Naive B cell (primary cell): ENCODE data around the gene CNGA1. TPM values are rescaled to one million over a fixed set of nuclear protein-coding genes. Genes with fewer than 3 reads are reported as not detected.
A peak's percentile ranks its signal among the peaks of the same experiment; 100 is the strongest.
"Not testable (repeated sequence)": the region's sequence is repeated elsewhere in the genome, so short reads cannot be mapped to it uniquely, and the experiment has no call there.

ENCODE experiments used
- ATAC-seq, 2 donors: fragments of 150-1000 bp; cut with Tn5 transposase; 2 replicates each; pipeline ENCODE4 v1.10.0; 2021; ENCODE audit warnings: low read depth in 2 of 2, mild to moderate bottlenecking in 2 of 2, moderate library complexity in 2 of 2
- DNase-seq: peaks from one replicate; pipeline ENCODE4 v3.0.0; 2022
- H3K27ac Mint-ChIP-seq, 6 donors: one replicate each; pipeline ENCODE4 v1.8.0; 2020 to 2022; ENCODE audit warnings: mild to moderate bottlenecking in 6 of 6, mixed read lengths in 6 of 6, moderate library complexity in 5 of 6, inconsistent platforms in 2 of 6
- H3K27me3 Mint-ChIP-seq, 3 donors: one replicate each; pipeline ENCODE4 v1.8.0; 2021 to 2022; ENCODE audit warnings: mixed read lengths in 3 of 3, mild to moderate bottlenecking in 1 of 3
- H3K36me3 Mint-ChIP-seq, 2 donors: one replicate each; pipeline ENCODE4 v1.8.0; 2020 to 2022; ENCODE audit warnings: mixed read lengths in 2 of 2, inconsistent platforms in 1 of 2, mild to moderate bottlenecking in 1 of 2
- H3K4me1 Mint-ChIP-seq, 3 donors: one replicate each; pipeline ENCODE4 v1.8.0; 2020 to 2022; ENCODE audit warnings: mixed read lengths in 3 of 3, inconsistent platforms in 1 of 3, mild to moderate bottlenecking in 1 of 3, moderate library complexity in 1 of 3
- H3K4me3 Mint-ChIP-seq, 8 donors: one replicate each; pipeline ENCODE4 v1.8.0; 2020 to 2022; ENCODE audit warnings: mild to moderate bottlenecking in 8 of 8, mixed read lengths in 8 of 8, moderate library complexity in 8 of 8, inconsistent platforms in 2 of 8
- H3K9me3 Mint-ChIP-seq, 7 donors: one replicate each; pipeline ENCODE4 v1.8.0; 2020 to 2022; ENCODE audit warnings: mixed read lengths in 7 of 7, mild to moderate bottlenecking in 5 of 7, inconsistent platforms in 2 of 7, moderate library complexity in 1 of 7
- polyA plus RNA-seq, 6 donors: library from polyadenylated mRNA; unstranded; fragments of 300-500 nt; fragmentation: Illumina TruSeq; gene quantifications; one replicate each; pipeline ENCODE4 v1.2.3, GENCODE V29; 2021; ENCODE audit warnings: low read depth in 6 of 6

The CNGA1 gene
- polyA plus RNA-seq, 6 donors from 2014 or later, result not detected

DNA sequence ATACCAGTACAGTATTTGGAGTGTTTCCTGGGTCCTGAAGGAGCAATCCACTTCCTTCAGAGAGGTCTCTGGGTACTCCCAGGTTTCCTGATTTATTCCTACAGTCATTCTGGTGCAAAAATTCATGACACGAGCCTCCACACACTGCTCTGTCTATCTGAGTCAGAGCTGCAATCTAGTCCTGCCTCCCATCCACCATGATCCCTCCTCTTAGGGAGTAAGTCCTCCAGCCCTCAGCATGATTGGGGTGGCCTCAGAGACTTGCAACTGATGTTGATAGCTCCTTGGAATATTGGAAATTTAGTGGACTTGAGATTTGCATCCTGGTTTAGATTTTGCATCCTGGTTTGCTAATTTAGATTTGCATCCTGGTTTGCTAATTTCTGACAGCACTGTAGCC, 20.5 kb downstream of the CNGA1 start:
- H3K36me3 Mint-ChIP-seq, result peaks cover 2 to 17% of the 10 kb centered on the region in 2 donors
- H3K4me1 Mint-ChIP-seq, result no peaks in the 10 kb centered on the region
- DNase-seq (no peak), ATAC-seq (no peak)
- peaks cover 6 to 33% (median 15%) of the 10 kb centered on the region in 7 donors for H3K9me3 Mint-ChIP-seq
- no peak overlapping the region for H3K27ac Mint-ChIP-seq
- H3K4me3 Mint-ChIP-seq, result no peak overlapping the region
- H3K27me3 Mint-ChIP-seq, result peaks cover 6 to 34% (median 33%) of the 10 kb centered on the region in 3 donors

DNA sequence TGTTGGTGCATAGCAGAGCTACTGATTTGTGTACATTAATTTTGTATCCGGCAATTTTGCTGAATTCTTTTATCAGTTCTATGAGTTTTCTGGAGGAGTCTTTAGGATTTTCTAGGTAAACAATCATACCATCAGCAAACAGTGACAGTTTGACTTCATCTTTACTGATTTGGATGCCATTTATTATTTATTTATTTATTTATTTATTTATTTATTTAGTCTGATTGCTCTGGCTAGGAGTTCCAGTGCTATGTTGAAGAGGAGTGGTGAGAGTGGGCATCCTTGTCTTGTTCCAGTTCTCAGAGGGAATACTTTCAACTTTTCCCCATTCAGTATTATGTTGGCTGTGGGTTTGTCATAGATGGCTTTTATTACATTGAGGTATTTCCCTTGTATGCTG, 24.0 kb downstream of the CNGA1 start:
- Mint-ChIP-seq H3K9me3 (peaks cover 11 to 40% (median 23%) of the 10 kb centered on the region in 7 donors), H3K27me3 (peaks cover 6 to 35% (median 31%) of the 10 kb centered on the region in 3 donors), H3K36me3 (peaks cover 7 to 17% of the 10 kb centered on the region in 2 donors)
- H3K4me3 Mint-ChIP-seq, DNase-seq, ATAC-seq, H3K4me1 Mint-ChIP-seq, H3K27ac Mint-ChIP-seq: not testable (repeated sequence)

DNA sequence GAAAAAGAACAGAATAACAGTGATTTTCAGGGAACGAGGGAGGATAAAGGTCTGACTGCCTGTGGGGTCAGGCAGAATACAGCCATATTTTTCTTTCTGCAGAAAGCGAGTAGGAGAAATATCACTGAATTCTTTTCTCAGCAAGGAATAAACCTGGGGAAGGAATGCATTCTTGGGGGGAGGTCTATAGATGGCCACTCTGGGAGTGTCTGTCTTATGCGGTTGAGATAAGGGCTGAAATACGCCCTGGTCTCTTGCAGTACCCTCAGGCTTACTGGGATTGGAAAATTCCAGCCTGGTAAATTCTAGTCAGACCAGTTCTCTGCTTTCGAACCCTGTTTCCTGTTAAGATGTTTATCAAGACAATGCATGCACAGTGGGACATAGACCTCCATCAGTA, 26.3 kb downstream of the CNGA1 start:
- Mint-ChIP-seq H3K9me3 (peaks cover 11 to 39% (median 23%) of the 10 kb centered on the region in 7 donors), H3K4me3 (no peak overlapping the region), H3K4me1 (no peaks in the 10 kb centered on the region), H3K27me3 (peaks cover 10 to 42% (median 28%) of the 10 kb centered on the region in 3 donors), H3K36me3 (peaks cover 7 to 18% of the 10 kb centered on the region in 2 donors), H3K27ac (no peak overlapping the region)
- no peak for ATAC-seq
- DNase-seq, result no peak

DNA sequence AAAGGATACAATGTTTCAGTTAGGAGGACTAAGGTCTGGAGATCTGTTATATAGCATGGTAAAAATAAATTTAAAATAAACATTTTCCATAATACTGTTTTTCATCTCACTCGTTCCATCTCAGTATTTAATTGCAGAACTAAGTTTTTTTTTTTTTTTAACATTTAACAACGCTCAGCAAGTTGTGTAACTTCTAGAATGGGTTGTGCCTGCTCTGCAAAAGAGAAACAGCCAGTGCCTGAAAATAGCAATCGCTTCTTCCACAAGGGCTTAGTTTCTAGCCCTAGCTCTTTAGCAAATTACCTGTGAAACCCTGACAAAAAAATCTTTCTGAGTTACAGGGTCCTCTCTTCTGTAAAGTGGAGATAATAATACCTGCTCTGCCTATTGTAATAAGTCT, 41.9 kb downstream of the CNGA1 start:
- Mint-ChIP-seq H3K36me3 (no peaks in the 10 kb centered on the region), H3K27ac (no peak overlapping the region), H3K9me3 (peaks cover 0 to 7% (median 0%) of the 10 kb centered on the region in 7 donors), H3K4me1 (peaks cover 0 to 7% (median 5%) of the 10 kb centered on the region in 3 donors), H3K27me3 (peaks cover 0 to 10% (median 4%) of the 10 kb centered on the region in 3 donors), H3K4me3 (no peak overlapping the region)
- ATAC-seq, result no peak
- DNase-seq, result no peak

DNA sequence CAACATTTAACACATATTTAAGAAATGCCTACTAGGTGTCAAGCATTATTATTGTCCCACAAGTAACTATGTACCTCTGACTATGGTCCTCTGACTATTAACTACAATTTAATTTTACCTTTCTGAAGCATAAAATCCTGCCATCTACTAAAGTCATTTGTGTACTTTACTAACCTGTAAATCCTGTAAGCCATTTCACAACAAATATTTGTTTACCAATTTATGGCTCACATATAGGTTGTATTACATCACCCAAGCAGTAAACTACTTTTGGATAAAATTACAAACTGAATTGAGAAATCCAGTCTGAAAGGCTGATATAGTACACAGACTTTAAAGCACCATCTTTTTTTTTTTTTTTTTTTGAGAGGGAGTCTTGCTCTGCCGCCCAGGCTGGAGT, 43.8 kb downstream of the CNGA1 start:
- no peak for DNase-seq
- Mint-ChIP-seq H3K9me3 (peaks cover 0 to 7% (median 0%) of the 10 kb centered on the region in 7 donors), H3K27me3 (peaks cover 10 to 12% (median 12%) of the 10 kb centered on the region in 3 donors)

DNA sequence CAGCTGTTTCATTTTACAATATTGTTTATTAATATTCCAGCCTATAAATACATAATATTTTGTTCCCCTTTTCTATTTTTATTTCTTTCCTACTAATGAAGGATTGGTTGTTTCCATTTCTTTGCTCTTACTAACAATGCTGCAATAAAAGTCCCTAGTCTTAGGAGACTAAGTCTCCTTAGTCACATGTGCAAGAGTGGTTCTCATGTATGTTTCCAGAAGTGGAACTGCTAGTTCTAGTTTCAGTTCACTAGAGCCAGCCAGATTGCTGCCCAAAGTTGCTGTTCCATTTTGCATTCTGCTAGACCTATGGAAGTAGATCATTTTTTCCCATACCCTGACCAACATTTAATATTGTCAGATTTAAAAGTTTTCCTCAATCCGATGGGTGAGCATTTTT, 44.3 kb downstream of the CNGA1 start:
- H3K4me3 Mint-ChIP-seq, result no peak overlapping the region
- no peaks in the 10 kb centered on the region for H3K36me3 Mint-ChIP-seq
- ATAC-seq (peak; percentile 52 to 71), DNase-seq (no peak)
- peaks cover 0 to 7% (median 0%) of the 10 kb centered on the region in 7 donors for H3K9me3 Mint-ChIP-seq
- peaks cover 8 to 12% (median 12%) of the 10 kb centered on the region in 3 donors for H3K27me3 Mint-ChIP-seq
- no peak overlapping the region for H3K27ac Mint-ChIP-seq
- peaks cover 0 to 7% (median 5%) of the 10 kb centered on the region in 3 donors for H3K4me1 Mint-ChIP-seq

More for the DNA sequence above, 43.8 kb downstream of the CNGA1 start:
- ATAC-seq, result no peak
- no peak overlapping the region for H3K27ac Mint-ChIP-seq
- H3K36me3 Mint-ChIP-seq, result no peaks in the 10 kb centered on the region
- H3K4me1 Mint-ChIP-seq, result peaks cover 0 to 7% (median 5%) of the 10 kb centered on the region in 3 donors
- no peak overlapping the region for H3K4me3 Mint-ChIP-seq

DNA sequence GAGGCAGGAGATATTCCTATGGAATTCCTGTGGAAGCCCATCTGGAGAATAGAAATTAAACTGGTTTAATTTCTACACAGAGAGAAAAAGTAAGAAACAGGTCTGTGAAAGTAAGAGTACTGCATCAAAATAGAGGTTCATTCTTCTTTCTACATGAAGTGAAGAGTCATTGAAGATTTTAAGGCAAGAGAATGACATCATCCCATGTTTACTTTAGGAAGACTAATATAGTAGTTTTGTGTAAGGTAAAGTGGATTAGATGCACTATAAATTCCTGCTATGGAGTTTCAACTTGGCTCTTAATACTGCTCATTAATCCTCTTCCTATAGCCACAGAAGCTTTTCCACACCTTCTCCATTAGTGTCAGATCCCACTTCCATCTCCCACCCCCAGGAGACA, 47.6 kb downstream of the CNGA1 start:
- Mint-ChIP-seq H3K4me1 (peaks cover 0 to 7% (median 5%) of the 10 kb centered on the region in 3 donors), H3K9me3 (peaks cover 0 to 7% (median 0%) of the 10 kb centered on the region in 7 donors), H3K27me3 (peaks cover 8 to 12% (median 12%) of the 10 kb centered on the region in 3 donors), H3K36me3 (no peaks in the 10 kb centered on the region), H3K4me3 (no peak overlapping the region), H3K27ac (no peak overlapping the region)
- ATAC-seq (no peak), DNase-seq (no peak)

DNA sequence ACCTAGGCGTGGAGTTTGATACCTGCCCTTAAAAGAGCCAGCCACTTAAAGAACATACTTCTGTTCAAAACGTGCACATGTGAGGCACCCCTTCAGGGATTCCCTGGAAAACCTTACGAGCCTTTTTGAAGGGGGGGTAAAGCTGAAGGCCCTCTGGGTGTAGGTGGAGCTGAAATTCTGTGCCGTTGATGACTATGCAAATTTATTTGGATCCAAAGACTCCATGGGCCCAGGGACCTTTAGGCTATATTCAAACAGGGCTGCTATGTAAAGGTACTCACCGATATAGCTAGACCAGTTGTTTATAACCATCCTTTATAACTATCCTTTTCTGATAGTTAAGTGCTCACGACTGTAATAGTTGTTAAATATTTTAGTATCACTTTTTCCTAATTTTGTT, 61.8 kb downstream of the CNGA1 start:
- no peak for ATAC-seq
- DNase-seq, result no peak
- H3K9me3 Mint-ChIP-seq, result peaks cover 0 to 7% (median 2%) of the 10 kb centered on the region in 7 donors
- no peak overlapping the region for H3K27ac Mint-ChIP-seq
- no peaks in the 10 kb centered on the region for H3K4me1 Mint-ChIP-seq
- H3K4me3 Mint-ChIP-seq, result no peak overlapping the region
- no peaks in the 10 kb centered on the region for H3K36me3 Mint-ChIP-seq
- peaks cover 9 to 23% (median 10%) of the 10 kb centered on the region in 3 donors for H3K27me3 Mint-ChIP-seq

DNA sequence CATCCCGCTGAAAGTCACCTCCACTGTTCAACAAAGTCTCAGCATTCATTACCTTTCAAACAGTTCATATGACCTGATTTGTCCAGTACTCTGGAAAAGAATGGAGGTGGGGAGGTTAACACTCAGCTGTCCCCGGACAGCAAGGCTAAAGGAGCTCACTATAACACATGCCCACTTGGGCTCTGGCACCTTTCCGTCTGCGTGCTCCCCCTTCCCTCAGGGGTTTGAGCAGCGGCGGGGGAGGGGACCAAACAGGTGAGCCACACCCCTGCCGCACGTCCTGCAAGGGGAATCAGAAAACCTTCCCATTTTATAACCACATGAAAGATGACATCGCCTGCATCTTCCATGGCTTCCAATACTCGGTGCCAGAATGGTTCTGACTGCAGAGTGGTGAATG, 62.2 kb downstream of the CNGA1 start:
- Mint-ChIP-seq H3K27ac (no peak overlapping the region), H3K27me3 (peaks cover 9 to 26% (median 14%) of the 10 kb centered on the region in 3 donors), H3K4me3 (no peak overlapping the region), H3K36me3 (no peaks in the 10 kb centered on the region), H3K9me3 (peaks cover 0 to 7% (median 2%) of the 10 kb centered on the region in 7 donors), H3K4me1 (no peaks in the 10 kb centered on the region)
- DNase-seq (no peak), ATAC-seq (no peak)

- Mint-ChIP-seq H3K4me3 (no peak overlapping the region), H3K4me1 (no peaks in the 10 kb centered on the region), H3K36me3 (no peaks in the 10 kb centered on the region), H3K27me3 (peaks cover 13% of the 10 kb centered on the region in 3 donors), H3K9me3 (peaks cover 0 to 7% (median 0%) of the 10 kb centered on the region in 7 donors), H3K27ac (no peak overlapping the region)
- no peak for DNase-seq
- ATAC-seq, result no peak
These were observed 70.4 kb downstream of the CNGA1 start for GRCh38 chr4:47945930-47946726.

- no peak for DNase-seq
These were observed 74.2 kb downstream of the CNGA1 start for GRCh38 chr4:47942081-47942819.

GRCh38 chr4:47939456-47939855, 77.0 kb downstream of the CNGA1 start:
- Mint-ChIP-seq H3K27me3 (peaks cover 5 to 23% (median 12%) of the 10 kb centered on the region in 3 donors), H3K27ac (no peak overlapping the region), H3K9me3 (no peaks in the 10 kb centered on the region), H3K4me1 (no peaks in the 10 kb centered on the region), H3K36me3 (no peaks in the 10 kb centered on the region), H3K4me3 (no peak overlapping the region)
- no peak for DNase-seq
- no peak for ATAC-seq

More at GRCh38 chr4:47942081-47942819, 74.2 kb downstream of the CNGA1 start:
- Mint-ChIP-seq H3K27ac (no peak overlapping the region), H3K9me3 (no peaks in the 10 kb centered on the region), H3K4me1 (no peaks in the 10 kb centered on the region), H3K36me3 (no peaks in the 10 kb centered on the region), H3K27me3 (peaks cover under 1 to 16% (median 7%) of the 10 kb centered on the region in 3 donors), H3K4me3 (no peak overlapping the region)
- no peak for ATAC-seq

- no peak for ATAC-seq
- H3K27ac Mint-ChIP-seq, result no peak overlapping the region
These were observed 80.1 kb downstream of the CNGA1 start for GRCh38 chr4:47936336-47936735.

More at GRCh38 chr4:47936336-47936735, 80.1 kb downstream of the CNGA1 start:
- no peak for DNase-seq
- H3K4me1 Mint-ChIP-seq, result no peaks in the 10 kb centered on the region
- no peak overlapping the region for H3K4me3 Mint-ChIP-seq
- no peaks in the 10 kb centered on the region for H3K36me3 Mint-ChIP-seq
- H3K9me3 Mint-ChIP-seq, result no peaks in the 10 kb centered on the region
- H3K27me3 Mint-ChIP-seq, result peaks cover 5 to 23% (median 12%) of the 10 kb centered on the region in 3 donors
